Activated T-helper 9 cell treated with anti-CD3 and anti-CD28 coated beads, Interleukin-2, amount 50 U/mL, for 16 hours (primary cell): Measurements from ENCODE around the gene SMAP2.

Experiments used
- DNase-seq: peaks from one replicate; pipeline ENCODE4 v3.0.0-alpha.2; 2020; ENCODE audit warnings: low read depth

The SMAP2 gene

GRCh38 chr1:40390857-40391256 lies 17.3 kb downstream of the SMAP2 start:
- no peak for DNase-seq

GRCh38 chr1:40391688-40392145 lies 18.2 kb downstream of the SMAP2 start:
- DNase-seq: no peak

GRCh38 chr1:40392221-40392620 lies 18.7 kb downstream of the SMAP2 start:
- DNase-seq: no peak

- no peak for DNase-seq
Observed at GRCh38 chr1:40393173-40393572, 19.6 kb downstream of the SMAP2 start.

- DNase-seq: no peak
Observed at GRCh38 chr1:40394491-40395172, 21.1 kb downstream of the SMAP2 start.

- no peak for DNase-seq
Observed at GRCh38 chr1:40395190-40396175, 22.0 kb downstream of the SMAP2 start.

- no peak for DNase-seq
Observed at GRCh38 chr1:40396420-40396819, 22.9 kb downstream of the SMAP2 start.

GRCh38 chr1:40397258-40397657 lies 23.7 kb downstream of the SMAP2 start:
- DNase-seq: no peak

- DNase-seq: no peak
Observed at GRCh38 chr1:40399984-40400704, 26.6 kb downstream of the SMAP2 start.

GRCh38 chr1:40401473-40402201 lies 28.1 kb downstream of the SMAP2 start:
- no peak for DNase-seq

- no peak for DNase-seq
Observed at GRCh38 chr1:40404670-40405462, 31.3 kb downstream of the SMAP2 start.

GRCh38 chr1:40405812-40406211 lies 32.3 kb downstream of the SMAP2 start:
- DNase-seq: no peak

GRCh38 chr1:40407453-40407852 lies 33.9 kb downstream of the SMAP2 start:
- DNase-seq: no peak

GRCh38 chr1:40409467-40409866 lies 35.9 kb downstream of the SMAP2 start:
- DNase-seq: no peak

GRCh38 chr1:40411294-40411693 lies 37.8 kb downstream of the SMAP2 start:
- DNase-seq: no peak

GRCh38 chr1:40411843-40412242 lies 38.3 kb downstream of the SMAP2 start:
- DNase-seq: no peak

- no peak for DNase-seq
Observed at GRCh38 chr1:40413527-40414252, 40.2 kb downstream of the SMAP2 start.

- DNase-seq: no peak
Observed at GRCh38 chr1:40414331-40414730, 40.8 kb downstream of the SMAP2 start.

GRCh38 chr1:40416709-40417108 lies 43.2 kb downstream of the SMAP2 start:
- no peak for DNase-seq
